HG02973 (cell line): ENCODE results near the gene CACYBP.
A peak's percentile ranks its signal among the peaks of the same experiment; 100 is the strongest.

Source experiments
- ATAC-seq: cut with Tn5 transposase; IDR thresholded peaks from one replicate; pipeline ENCODE4 v1.9.1; 2021; ENCODE audit warnings: moderate library complexity; ENCODE audit not compliant: unreplicated experiment

The CACYBP gene

GRCh38 chr1:174999936-175000696 lies at the start of gene CACYBP:
TSS of gene CACYBP (plus strand) at chr1:174999947. CDS start at chr1:175000181, 234 bp downstream.
- peak; percentile 11 for ATAC-seq

- peak; percentile 29 for ATAC-seq
These were observed 46.3 kb upstream of the CACYBP start for GRCh38 chr1:174953285-174954072.

- ATAC-seq = no peak
These were observed 45.7 kb upstream of the CACYBP start for GRCh38 chr1:174954073-174954460.

- no peak for ATAC-seq
These were observed 44.8 kb upstream of the CACYBP start for GRCh38 chr1:174954671-174955669.

- ATAC-seq = no peak
These were observed 43.7 kb upstream of the CACYBP start for GRCh38 chr1:174956086-174956485.

GRCh38 chr1:174956976-174957375 lies 42.8 kb upstream of the CACYBP start:
- no peak for ATAC-seq

GRCh38 chr1:174957829-174958228 lies 41.9 kb upstream of the CACYBP start:
- ATAC-seq = no peak

- ATAC-seq = no peak
These were observed 41.4 kb upstream of the CACYBP start for GRCh38 chr1:174958396-174958795.

GRCh38 chr1:174960362-174960761 lies 39.4 kb upstream of the CACYBP start:
- ATAC-seq = no peak

GRCh38 chr1:174963529-174964125 lies 36.1 kb upstream of the CACYBP start:
- ATAC-seq = no peak

- ATAC-seq = no peak
These were observed 35.3 kb upstream of the CACYBP start for GRCh38 chr1:174964261-174964971.

- no peak for ATAC-seq
These were observed 34.8 kb upstream of the CACYBP start for GRCh38 chr1:174964972-174965361.

- ATAC-seq = no peak
These were observed 34.3 kb upstream of the CACYBP start for GRCh38 chr1:174965362-174966007.

- no peak for ATAC-seq
These were observed 33.7 kb upstream of the CACYBP start for GRCh38 chr1:174966008-174966572.

GRCh38 chr1:174967845-174968705 lies 31.7 kb upstream of the CACYBP start:
- ATAC-seq = no peak

GRCh38 chr1:174968750-174969244 lies 30.9 kb upstream of the CACYBP start:
- ATAC-seq = peak; percentile 51

GRCh38 chr1:174969977-174970376 lies 29.8 kb upstream of the CACYBP start:
- ATAC-seq = no peak

GRCh38 chr1:174971466-174971865 lies 28.3 kb upstream of the CACYBP start:
- ATAC-seq = no peak
